Right atrium auricular region (tissue), 2 donors: ENCODE results near the gene TSPAN4. TPM values are rescaled to one million over a fixed set of nuclear protein-coding genes. Genes with fewer than 3 reads are reported as not detected.

Experiments used
- DNase-seq: peaks from one replicate; pipeline ENCODE4 v3.0.0-alpha.2; 2019; ENCODE audit warnings: low spot score
- H3K27ac ChIP-seq, 2 donors: fragments of 200-600 bp; sonication (generic); 1 replicate in 1 of 2; 2 replicates in 1 of 2; pipeline ENCODE4 v1.5.1; 2016 to 2019
- H3K27me3 ChIP-seq, 2 donors: fragments of 200-600 bp; sonication (generic); one replicate each; pipeline versions ENCODE4 v1.5.1 to v1.6.0; 2017 to 2019
- H3K36me3 ChIP-seq: fragments of 200-600 bp; sonication (generic); one replicate; pipeline ENCODE4 v1.5.1; 2016
- H3K4me1 ChIP-seq, 2 donors: fragments of 200-600 bp; sonication (generic); one replicate each; pipeline versions ENCODE4 v1.5.1 to v1.6.0; 2017 to 2019
- H3K4me3 ChIP-seq, 2 donors: fragments of 200-600 bp; sonication (generic); 1 replicate in 1 of 2; 2 replicates in 1 of 2; pipeline ENCODE4 v1.5.1; 2017 to 2019; ENCODE audit warnings: mild to moderate bottlenecking in 1 of 2, moderate library complexity in 1 of 2
- H3K9me3 ChIP-seq, 2 donors: fragments of 200-600 bp; sonication (generic); one replicate each; pipeline ENCODE4 v1.5.1; 2019
- CTCF ChIP-seq, 2 donors: fragments of 200-600 bp; sonication (generic); IDR thresholded peaks; one replicate each; pipeline ENCODE4 v1.5.1; 2019; ENCODE audit warnings: antibody characterized with exemption in 2 of 2
- total RNA-seq, 2 donors: library from RNA; depleted of rRNA; stranded (reverse); fragments of >200 nt; gene quantifications; one replicate each; pipeline ENCODE4 v1.1.0, GENCODE V29; 2016

The TSPAN4 gene
- total RNA-seq, 2 donors from 2014 or later: 37.2 to 81.0 TPM

GRCh38 chr11:825366-826226, 17.1 kb upstream of the TSPAN4 start:
- no peak for DNase-seq
- H3K27me3 ChIP-seq: no peaks in the 10 kb centered on the region
- peaks cover 38% of the 10 kb centered on the region for H3K36me3 ChIP-seq
- no peaks in the 10 kb centered on the region for H3K9me3 ChIP-seq
- TF ChIP-seq CTCF (IDR thresholded peaks at IDR 0.05): no peak
- H3K4me3 ChIP-seq: no peak overlapping the region
- peaks cover 0 to 74% of the 10 kb centered on the region in 2 donors for H3K4me1 ChIP-seq
- H3K27ac ChIP-seq: peak overlapping the region; percentile 26 to 82

GRCh38 chr11:826227-826621, 16.4 kb upstream of the TSPAN4 start:
- no peaks in the 10 kb centered on the region for H3K27me3 ChIP-seq
- TF ChIP-seq CTCF (IDR thresholded peaks at IDR 0.05): no peak

GRCh38 chr11:826836-827145, 15.9 kb upstream of the TSPAN4 start:
- Histone ChIP-seq H3K27ac (peak overlapping the region; percentile 75 to 82), H3K9me3 (no peaks in the 10 kb centered on the region), H3K27me3 (no peaks in the 10 kb centered on the region), H3K4me3 (peak overlapping the region; percentile 48 to 61), H3K4me1 (peaks cover 0 to 74% of the 10 kb centered on the region in 2 donors), H3K36me3 (peaks cover 36% of the 10 kb centered on the region)
- no peak for TF ChIP-seq CTCF (IDR thresholded peaks at IDR 0.05)
- no peak for DNase-seq

More at GRCh38 chr11:826227-826621, 16.4 kb upstream of the TSPAN4 start:
- Histone ChIP-seq H3K36me3 (peaks cover 38% of the 10 kb centered on the region), H3K4me3 (no peak overlapping the region), H3K4me1 (peaks cover 0 to 74% of the 10 kb centered on the region in 2 donors), H3K9me3 (no peaks in the 10 kb centered on the region), H3K27ac (peak overlapping the region; percentile 75 to 82)
- no peak for DNase-seq

- peak overlapping the region; percentile 48 to 61 for H3K4me3 ChIP-seq
- DNase-seq: no peak
- H3K27ac ChIP-seq: peak overlapping the region; percentile 75 to 82
- peaks cover 30% of the 10 kb centered on the region for H3K36me3 ChIP-seq
- H3K9me3 ChIP-seq: no peaks in the 10 kb centered on the region
- no peaks in the 10 kb centered on the region for H3K27me3 ChIP-seq
- H3K4me1 ChIP-seq: peaks cover 0 to 74% of the 10 kb centered on the region in 2 donors
- TF ChIP-seq CTCF (IDR thresholded peaks at IDR 0.05): no peak
These were observed 15.3 kb upstream of the TSPAN4 start for GRCh38 chr11:827146-827896.

GRCh38 chr11:827897-828192, 14.8 kb upstream of the TSPAN4 start, which contains the start of gene CRACR2B:
TSS of gene CRACR2B (plus strand) at chr11:827919. CDS start at chr11:828608, 689 bp downstream.
- no peaks in the 10 kb centered on the region for H3K27me3 ChIP-seq
- H3K27ac ChIP-seq: peak within 1 kb of the TSS; percentile 75 to 82
- H3K4me1 ChIP-seq: peaks cover 0 to 74% of the 10 kb centered on the region in 2 donors
- H3K9me3 ChIP-seq: no peaks in the 10 kb centered on the region
- TF ChIP-seq CTCF (IDR thresholded peaks at IDR 0.05): no peak
- H3K4me3 ChIP-seq: peak within 1 kb of the TSS; percentile 48 to 61
- no peak for DNase-seq
- H3K36me3 ChIP-seq: peaks cover 25% of the 10 kb centered on the region
